Measurements from ENCODE around the gene BBS9.

The BBS9 gene

GRCh38 chr7:33582104-33582503 is 452.7 kb downstream of the BBS9 start:
- H3K4me1 Mint-ChIP-seq (ENCODE audit: low read depth), result no peaks in the 10 kb centered on the region
- H3K9me3 Mint-ChIP-seq, result no peaks in the 10 kb centered on the region
- no peaks in the 10 kb centered on the region for H3K27me3 Mint-ChIP-seq
- H3K27ac Mint-ChIP-seq, result no peak overlapping the region
- no peaks in the 10 kb centered on the region for H3K36me3 Mint-ChIP-seq (ENCODE audit: low read depth)
- no peak overlapping the region for H3K4me3 Mint-ChIP-seq

GRCh38 chr7:33582533-33582932 is 453.2 kb downstream of the BBS9 start:
- H3K4me1 Mint-ChIP-seq (ENCODE audit: low read depth), result no peaks in the 10 kb centered on the region
- no peaks in the 10 kb centered on the region for H3K36me3 Mint-ChIP-seq (ENCODE audit: low read depth)
- no peaks in the 10 kb centered on the region for H3K27me3 Mint-ChIP-seq
- H3K27ac Mint-ChIP-seq, result no peak overlapping the region
- H3K4me3 Mint-ChIP-seq, result no peak overlapping the region
- H3K9me3 Mint-ChIP-seq, result no peaks in the 10 kb centered on the region

- Mint-ChIP-seq H3K9me3 (no peaks in the 10 kb centered on the region), H3K27me3 (no peaks in the 10 kb centered on the region), H3K36me3 (ENCODE audit: low read depth) (no peaks in the 10 kb centered on the region), H3K4me3 (no peak overlapping the region), H3K27ac (no peak overlapping the region), H3K4me1 (ENCODE audit: low read depth) (no peaks in the 10 kb centered on the region)
These were observed 460.5 kb downstream of the BBS9 start for GRCh38 chr7:33589911-33590310.

- H3K27ac Mint-ChIP-seq, result no peak overlapping the region
- H3K9me3 Mint-ChIP-seq, result no peaks in the 10 kb centered on the region
- H3K27me3 Mint-ChIP-seq, result no peaks in the 10 kb centered on the region
- no peaks in the 10 kb centered on the region for H3K36me3 Mint-ChIP-seq (ENCODE audit: low read depth)
- H3K4me3 Mint-ChIP-seq, result no peak overlapping the region
- no peaks in the 10 kb centered on the region for H3K4me1 Mint-ChIP-seq (ENCODE audit: low read depth)
These were observed 461.6 kb downstream of the BBS9 start for GRCh38 chr7:33590916-33591315.

- Mint-ChIP-seq H3K4me1 (ENCODE audit: low read depth) (no peaks in the 10 kb centered on the region), H3K4me3 (no peak overlapping the region), H3K27ac (no peak overlapping the region), H3K27me3 (no peaks in the 10 kb centered on the region), H3K36me3 (ENCODE audit: low read depth) (no peaks in the 10 kb centered on the region), H3K9me3 (peaks cover under 1% of the 10 kb centered on the region)
These were observed 462.1 kb downstream of the BBS9 start for GRCh38 chr7:33591490-33591889.

GRCh38 chr7:33592718-33593117 is 463.4 kb downstream of the BBS9 start:
- no peaks in the 10 kb centered on the region for H3K36me3 Mint-ChIP-seq (ENCODE audit: low read depth)
- no peaks in the 10 kb centered on the region for H3K4me1 Mint-ChIP-seq (ENCODE audit: low read depth)
- H3K9me3 Mint-ChIP-seq, result peaks cover 4% of the 10 kb centered on the region
- no peak overlapping the region for H3K4me3 Mint-ChIP-seq
- H3K27ac Mint-ChIP-seq, result no peak overlapping the region
- H3K27me3 Mint-ChIP-seq, result no peaks in the 10 kb centered on the region

- no peak overlapping the region for H3K27ac Mint-ChIP-seq
- no peak overlapping the region for H3K4me3 Mint-ChIP-seq
- H3K27me3 Mint-ChIP-seq, result no peaks in the 10 kb centered on the region
- H3K9me3 Mint-ChIP-seq, result peaks cover 4% of the 10 kb centered on the region
- no peaks in the 10 kb centered on the region for H3K36me3 Mint-ChIP-seq (ENCODE audit: low read depth)
- no peaks in the 10 kb centered on the region for H3K4me1 Mint-ChIP-seq (ENCODE audit: low read depth)
These were observed 464.2 kb downstream of the BBS9 start for GRCh38 chr7:33593611-33594010.

- Mint-ChIP-seq H3K4me1 (ENCODE audit: low read depth) (no peaks in the 10 kb centered on the region), H3K27me3 (no peaks in the 10 kb centered on the region), H3K9me3 (peaks cover 4% of the 10 kb centered on the region), H3K4me3 (no peak overlapping the region), H3K27ac (no peak overlapping the region), H3K36me3 (ENCODE audit: low read depth) (no peaks in the 10 kb centered on the region)
These were observed 467.3 kb downstream of the BBS9 start for GRCh38 chr7:33596686-33597085.

- Mint-ChIP-seq H3K4me1 (ENCODE audit: low read depth) (no peaks in the 10 kb centered on the region), H3K9me3 (peaks cover 4% of the 10 kb centered on the region), H3K27ac (no peak overlapping the region), H3K36me3 (ENCODE audit: low read depth) (no peaks in the 10 kb centered on the region), H3K27me3 (no peaks in the 10 kb centered on the region), H3K4me3 (no peak overlapping the region)
These were observed 467.8 kb downstream of the BBS9 start for GRCh38 chr7:33597181-33597580.

- no peak overlapping the region for H3K4me3 Mint-ChIP-seq
- H3K9me3 Mint-ChIP-seq, result peaks cover 4% of the 10 kb centered on the region
- H3K4me1 Mint-ChIP-seq (ENCODE audit: low read depth), result no peaks in the 10 kb centered on the region
- H3K27ac Mint-ChIP-seq, result no peak overlapping the region
- H3K27me3 Mint-ChIP-seq, result no peaks in the 10 kb centered on the region
- peaks cover 12% of the 10 kb centered on the region for H3K36me3 Mint-ChIP-seq (ENCODE audit: low read depth)
These were observed 471.7 kb downstream of the BBS9 start for GRCh38 chr7:33601101-33601500.

GRCh38 chr7:33601884-33602283 is 472.5 kb downstream of the BBS9 start:
- Mint-ChIP-seq H3K27ac (no peak overlapping the region), H3K27me3 (no peaks in the 10 kb centered on the region), H3K9me3 (no peaks in the 10 kb centered on the region), H3K4me1 (ENCODE audit: low read depth) (no peaks in the 10 kb centered on the region), H3K36me3 (ENCODE audit: low read depth) (peaks cover 17% of the 10 kb centered on the region), H3K4me3 (no peak overlapping the region)

- H3K4me3 Mint-ChIP-seq, result no peak overlapping the region
- H3K36me3 Mint-ChIP-seq (ENCODE audit: low read depth), result peaks cover 25% of the 10 kb centered on the region
- no peaks in the 10 kb centered on the region for H3K27me3 Mint-ChIP-seq
- no peaks in the 10 kb centered on the region for H3K4me1 Mint-ChIP-seq (ENCODE audit: low read depth)
- no peaks in the 10 kb centered on the region for H3K9me3 Mint-ChIP-seq
- H3K27ac Mint-ChIP-seq, result no peak overlapping the region
These were observed 474.7 kb downstream of the BBS9 start for GRCh38 chr7:33604056-33604455.

- peaks cover 21% of the 10 kb centered on the region for H3K36me3 Mint-ChIP-seq (ENCODE audit: low read depth)
- no peak overlapping the region for H3K4me3 Mint-ChIP-seq
- H3K27me3 Mint-ChIP-seq, result no peaks in the 10 kb centered on the region
- no peaks in the 10 kb centered on the region for H3K4me1 Mint-ChIP-seq (ENCODE audit: low read depth)
- peaks cover 5% of the 10 kb centered on the region for H3K9me3 Mint-ChIP-seq
- no peak overlapping the region for H3K27ac Mint-ChIP-seq
These were observed 481.6 kb downstream of the BBS9 start for GRCh38 chr7:33610918-33611317.

- Mint-ChIP-seq H3K27me3 (no peaks in the 10 kb centered on the region), H3K4me3 (no peak overlapping the region), H3K9me3 (peaks cover 7% of the 10 kb centered on the region), H3K4me1 (ENCODE audit: low read depth) (no peaks in the 10 kb centered on the region), H3K36me3 (ENCODE audit: low read depth) (peaks cover 16% of the 10 kb centered on the region), H3K27ac (no peak overlapping the region)
These were observed 483.1 kb downstream of the BBS9 start for GRCh38 chr7:33612442-33612841.

GRCh38 chr7:33614357-33615117 is 485.2 kb downstream of the BBS9 start:
- H3K4me1 Mint-ChIP-seq (ENCODE audit: low read depth), result no peaks in the 10 kb centered on the region
- no peaks in the 10 kb centered on the region for H3K27me3 Mint-ChIP-seq
- peaks cover 9% of the 10 kb centered on the region for H3K36me3 Mint-ChIP-seq (ENCODE audit: low read depth)
- peaks cover 22% of the 10 kb centered on the region for H3K9me3 Mint-ChIP-seq
- H3K27ac Mint-ChIP-seq, result no peak overlapping the region
- H3K4me3 Mint-ChIP-seq, result no peak overlapping the region

- Mint-ChIP-seq H3K27me3 (no peaks in the 10 kb centered on the region), H3K27ac (no peak overlapping the region), H3K4me3 (no peak overlapping the region), H3K36me3 (ENCODE audit: low read depth) (peaks cover 9% of the 10 kb centered on the region), H3K9me3 (peaks cover 27% of the 10 kb centered on the region), H3K4me1 (ENCODE audit: low read depth) (no peaks in the 10 kb centered on the region)
These were observed 487.4 kb downstream of the BBS9 start for GRCh38 chr7:33616752-33617151.
